H7 (cell line): ENCODE results near the gene AZU1. TPM values are rescaled to one million over a fixed set of nuclear protein-coding genes. Genes with fewer than 3 reads are reported as not detected.
"Not testable (repeated sequence)": the region's sequence is repeated elsewhere in the genome, so short reads cannot be mapped to it uniquely, and the experiment has no call there.

ENCODE experiments used
- DNase-seq: peaks from one replicate; pipeline ENCODE4 v3.0.0; 2012
- H3K27me3 ChIP-seq: 2 replicates; pipeline ENCODE4 v1.6.0; 2011; ENCODE audit warnings: mild to moderate bottlenecking, low read length; ENCODE audit not compliant: control insufficient read depth, insufficient read depth
- H3K36me3 ChIP-seq: replicated peaks from 2 replicates; pipeline ENCODE4 v1.5.1; 2011; ENCODE audit warnings: low read length; ENCODE audit not compliant: control insufficient read depth, insufficient read depth
- H3K4me3 ChIP-seq: 2 replicates; pipeline ENCODE4 v1.5.1; 2011; ENCODE audit warnings: low read depth, mild to moderate bottlenecking, control low read depth, low read length, moderate library complexity; ENCODE audit not compliant: insufficient read depth
- total RNA-seq: library from RNA; depleted of rRNA; stranded (reverse); fragments of >200 nt; shearing (Covaris generic); gene quantifications from 2 replicates; pipeline ENCODE4 v1.2.3, GENCODE V29; 2014

AZU1 gene
- total RNA-seq, 1 experiment from 2014 or later, result 1.3 TPM

GRCh38 chr19:848386-848921 is 20.8 kb downstream of the AZU1 start:
- no peak for DNase-seq
- Histone ChIP-seq H3K36me3 (no peaks in the 10 kb centered on the region), H3K27me3 (peaks cover 9% of the 10 kb centered on the region), H3K4me3 (no peak overlapping the region)

- not testable (repeated sequence) for H3K36me3 ChIP-seq, H3K4me3 ChIP-seq, H3K27me3 ChIP-seq, DNase-seq
Observed at GRCh38 chr19:849195-849594, 21.6 kb downstream of the AZU1 start.

GRCh38 chr19:850221-850978 is 22.8 kb downstream of the AZU1 start:
- Histone ChIP-seq H3K36me3 (no peaks in the 10 kb centered on the region), H3K27me3 (no peaks in the 10 kb centered on the region), H3K4me3 (no peak overlapping the region)
- DNase-seq, result peak; percentile 77

- no peak for DNase-seq
- Histone ChIP-seq H3K4me3 (no peak overlapping the region), H3K27me3 (no peaks in the 10 kb centered on the region), H3K36me3 (no peaks in the 10 kb centered on the region)
Observed at GRCh38 chr19:850979-851335, 23.3 kb downstream of the AZU1 start.

- Histone ChIP-seq H3K27me3 (no peaks in the 10 kb centered on the region), H3K36me3 (no peaks in the 10 kb centered on the region), H3K4me3 (no peak within 1 kb of the TSS)
- DNase-seq, result no peak
Observed at GRCh38 chr19:852136-853013, 24.7 kb downstream of the AZU1 start, which contains the start of gene ELANE. TSS of gene ELANE (plus strand) at chr19:852303. CDS start at chr19:852329, 26 bp downstream.

GRCh38 chr19:853014-853585 is 25.5 kb downstream of the AZU1 start:
- no peak for DNase-seq
- Histone ChIP-seq H3K36me3 (no peaks in the 10 kb centered on the region), H3K27me3 (no peaks in the 10 kb centered on the region), H3K4me3 (no peak overlapping the region)

GRCh38 chr19:853614-854220 is 26.1 kb downstream of the AZU1 start:
- not testable (repeated sequence) for H3K27me3 ChIP-seq, H3K4me3 ChIP-seq, DNase-seq, H3K36me3 ChIP-seq

- H3K27me3 ChIP-seq, result peaks cover 6% of the 10 kb centered on the region
- no peaks in the 10 kb centered on the region for H3K36me3 ChIP-seq
- no peak overlapping the region for H3K4me3 ChIP-seq
- no peak for DNase-seq
Observed at GRCh38 chr19:854549-854948, 26.9 kb downstream of the AZU1 start.

- H3K4me3 ChIP-seq, result no peak overlapping the region
- H3K27me3 ChIP-seq, result peaks cover 10% of the 10 kb centered on the region
- no peak for DNase-seq
- H3K36me3 ChIP-seq, result no peaks in the 10 kb centered on the region
Observed at GRCh38 chr19:855142-855541, 27.5 kb downstream of the AZU1 start.

GRCh38 chr19:855566-856120 is 28.0 kb downstream of the AZU1 start:
- DNase-seq, result no peak
- H3K4me3 ChIP-seq, result no peak overlapping the region
- H3K27me3 ChIP-seq, result peaks cover 15% of the 10 kb centered on the region
- no peaks in the 10 kb centered on the region for H3K36me3 ChIP-seq

- Histone ChIP-seq H3K27me3 (peaks cover 25% of the 10 kb centered on the region), H3K4me3 (no peak overlapping the region), H3K36me3 (no peaks in the 10 kb centered on the region)
- DNase-seq, result no peak
Observed at GRCh38 chr19:858284-858683, 30.6 kb downstream of the AZU1 start.

- Histone ChIP-seq H3K36me3 (no peaks in the 10 kb centered on the region), H3K27me3 (peaks cover 28% of the 10 kb centered on the region), H3K4me3 (peak within 1 kb of the TSS; percentile 52)
- peak; percentile 58 for DNase-seq
Observed at GRCh38 chr19:858868-859843, 31.5 kb downstream of the AZU1 start, which contains the start of gene CFD. TSS of gene CFD (plus strand) at chr19:859664. CDS start at chr19:859690, 26 bp downstream.

GRCh38 chr19:861141-861755 is 33.6 kb downstream of the AZU1 start:
- Histone ChIP-seq H3K4me3 (peak overlapping the region; percentile 32), H3K27me3 (peaks cover 28% of the 10 kb centered on the region), H3K36me3 (no peaks in the 10 kb centered on the region)
- peak; percentile 63 for DNase-seq
